WTC11 (cell line): Measurements from ENCODE around the gene CLCN7. TPM values are rescaled to one million over a fixed set of nuclear protein-coding genes. Genes with fewer than 3 reads are reported as not detected.

Experiments
- ATAC-seq: fragments of 200-7000 bp; cut with Tn5 transposase; 2 replicates; pipeline ENCODE4 v1.10.0; 2021; ENCODE audit warnings: mild to moderate bottlenecking, moderate library complexity
- CTCF ChIA-PET: fragments of 300-600 bp; sonication (Branson Sonifier 250); formaldehyde crosslinking; loops from one replicate; lab custom pipeline; 2021; ENCODE audit warnings: antibody characterized with exemption; lab: Charles Lee
- POLR2A ChIA-PET: fragments of 350-600 bp; sonication (Branson Sonifier 250); formaldehyde crosslinking; loops from one replicate; lab custom pipeline; 2021; ENCODE audit warnings: antibody characterized with exemption; lab: Charles Lee
- DNase-seq: peaks from one replicate; pipeline ENCODE4 v3.0.0; 2021; ENCODE audit warnings: low spot score
- H3K27ac Mint-ChIP-seq: 2 replicates; pipeline ENCODE4 v1.8.0; 2021; ENCODE audit warnings: mixed read lengths
- H3K27me3 Mint-ChIP-seq: 2 replicates; pipeline ENCODE4 v1.8.0; 2021; ENCODE audit warnings: low read depth, mild to moderate bottlenecking, moderate library complexity, mixed read lengths
- H3K36me3 Mint-ChIP-seq: 2 replicates; pipeline ENCODE4 v1.8.0; 2021; ENCODE audit warnings: mixed read lengths
- H3K4me1 Mint-ChIP-seq: 2 replicates; pipeline ENCODE4 v1.8.0; 2022; ENCODE audit warnings: mixed read lengths
- H3K4me3 Mint-ChIP-seq: 2 replicates; pipeline ENCODE4 v1.8.0; 2021; ENCODE audit warnings: mild to moderate bottlenecking, moderate library complexity, mixed read lengths
- H3K9me3 Mint-ChIP-seq: 2 replicates; pipeline ENCODE4 v1.8.0; 2021; ENCODE audit warnings: mixed read lengths
- EMX1 ChIP-seq: fragments of 250-450 bp; sonication (Bioruptor Pico); IDR thresholded peaks from 2 replicates; pipeline ENCODE4 v1.8.0; 2021; ENCODE audit warnings: mild to moderate bottlenecking
- FOXK1 ChIP-seq: sonication (generic); formaldehyde crosslinking; IDR thresholded peaks from 2 replicates; pipeline ENCODE4 v1.8.0; 2022; ENCODE audit warnings: mild to moderate bottlenecking, moderate library complexity, missing genetic modification reagents
- GTF2I ChIP-seq: fragments of 250-450 bp; sonication (Bioruptor Pico); conservative IDR thresholded peaks from 2 replicates; pipeline ENCODE4 v1.4.0; 2021; ENCODE audit warnings: mild to moderate bottlenecking
- IRF2 ChIP-seq: sonication (generic); formaldehyde crosslinking; IDR thresholded peaks from 2 replicates; pipeline ENCODE4 v1.8.0; 2022; ENCODE audit warnings: low read depth, missing genetic modification reagents, borderline replicate concordance
- MXD4 ChIP-seq: fragments of 250-450 bp; sonication (Bioruptor Pico); IDR thresholded peaks from 2 replicates; pipeline ENCODE4 v1.8.0; 2021; ENCODE audit warnings: mild to moderate bottlenecking, moderate library complexity, borderline replicate concordance
- NR1H2 ChIP-seq: sonication (generic); formaldehyde crosslinking; IDR thresholded peaks from 2 replicates; pipeline ENCODE4 v1.9.0; 2021; ENCODE audit warnings: mild to moderate bottlenecking, moderate library complexity, missing genetic modification reagents
- NR3C1 ChIP-seq: sonication (generic); formaldehyde crosslinking; conservative IDR thresholded peaks from 2 replicates; pipeline ENCODE4 v1.8.1; 2023; ENCODE audit warnings: low read depth, mild to moderate bottlenecking, missing genetic modification reagents
- RELA ChIP-seq: sonication (generic); formaldehyde crosslinking; IDR thresholded peaks from 2 replicates; pipeline ENCODE4 v1.8.1; 2022; ENCODE audit warnings: missing genetic modification reagents, mild to moderate bottlenecking, borderline replicate concordance
- SOX15 ChIP-seq: fragments of 250-450 bp; sonication (Bioruptor Pico); IDR thresholded peaks from 2 replicates; pipeline ENCODE4 v1.9.0; 2021; ENCODE audit warnings: mild to moderate bottlenecking
- TEAD1 ChIP-seq: sonication (generic); formaldehyde crosslinking; IDR thresholded peaks from 2 replicates; pipeline ENCODE4 v1.8.0; 2022; ENCODE audit warnings: mild to moderate bottlenecking, missing genetic modification reagents
- TEAD4 ChIP-seq: sonication (generic); formaldehyde crosslinking; IDR thresholded peaks from 2 replicates; pipeline ENCODE4 v1.8.0; 2022; ENCODE audit warnings: mild to moderate bottlenecking, missing genetic modification reagents
- TP53 ChIP-seq: sonication (generic); formaldehyde crosslinking; IDR thresholded peaks from 2 replicates; pipeline ENCODE4 v1.8.1; 2023; ENCODE audit warnings: mild to moderate bottlenecking, missing genetic modification reagents
- ZNF121 ChIP-seq: sonication (generic); formaldehyde crosslinking; IDR thresholded peaks from 2 replicates; pipeline ENCODE4 v1.8.0; 2023; ENCODE audit warnings: missing genetic modification reagents
- ZNF219 ChIP-seq: sonication (generic); formaldehyde crosslinking; IDR thresholded peaks from 2 replicates; pipeline ENCODE4 v1.8.0; 2023; ENCODE audit warnings: missing genetic modification reagents, mild to moderate bottlenecking, borderline replicate concordance
- ZNF396 ChIP-seq: fragments of 250-450 bp; sonication (Bioruptor Pico); IDR thresholded peaks from 2 replicates; pipeline ENCODE4 v1.8.0; 2021; ENCODE audit warnings: mild to moderate bottlenecking, moderate library complexity, borderline replicate concordance
- total RNA-seq: library from RNA; stranded (reverse); gene quantifications from 3 replicates; pipeline ENCODE4 v1.2.3, GENCODE V29; 2021
- TF ChIP-seq, protein P1 (sequence below): sonication (generic); formaldehyde crosslinking; IDR thresholded peaks from 2 replicates; pipeline ENCODE4 v1.8.1; 2022; ENCODE audit warnings: low read depth, missing genetic modification reagents, borderline replicate concordance
- TF ChIP-seq, protein P2 (sequence below): fragments of 250-450 bp; sonication (Bioruptor Pico); IDR thresholded peaks from 2 replicates; pipeline ENCODE4 v1.9.0; 2021; ENCODE audit warnings: moderate library complexity, mild to moderate bottlenecking, inconsistent platforms, borderline replicate concordance
- TF ChIP-seq, protein P3 (sequence below): sonication (generic); formaldehyde crosslinking; IDR thresholded peaks from 2 replicates; pipeline ENCODE4 v1.8.1; 2023; ENCODE audit warnings: mild to moderate bottlenecking, missing genetic modification reagents, borderline replicate concordance
- TF ChIP-seq, protein P4 (sequence below): fragments of 200-600 bp; IDR thresholded peaks from 2 replicates; pipeline ENCODE4 v1.8.0; 2022; ENCODE audit warnings: antibody characterized with exemption

CLCN7 gene
- total RNA-seq, 1 experiment from 2014 or later = 94.1 TPM

DNA sequence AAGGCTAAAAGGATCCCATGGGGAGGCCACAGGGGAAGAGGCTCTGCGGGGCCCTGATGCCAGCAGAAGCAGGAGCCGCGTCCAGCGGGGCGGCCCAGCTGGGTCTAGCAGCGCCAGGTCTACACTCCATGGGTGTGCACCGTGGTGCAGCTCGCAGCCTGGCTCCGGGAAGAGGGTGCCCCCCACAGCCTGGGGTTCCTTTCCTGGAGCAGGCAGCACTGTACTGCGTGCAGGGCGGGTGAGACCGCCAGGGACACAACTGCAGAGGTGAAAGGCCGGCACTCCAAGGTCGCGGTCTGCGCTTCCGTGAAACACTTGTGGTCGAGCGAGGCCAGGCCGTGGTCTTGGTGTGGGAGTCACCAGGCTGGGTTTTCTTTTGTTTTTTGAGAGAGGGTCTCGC lies 24.0 kb downstream of the CLCN7 start:
- no peak for DNase-seq
- POLR2A ChIA-PET = no interaction called here
- TF ChIP-seq NR3C1 (CRISPR knock-in tag) (no peak), FOXK1 (CRISPR knock-in tag) (no peak), ZNF396 (CRISPR knock-in tag) (no peak), NR1H2 (CRISPR knock-in tag) (no peak), MXD4 (CRISPR knock-in tag) (no peak), IRF2 (no peak), ZNF219 (CRISPR knock-in tag) (no peak), TP53 (CRISPR knock-in tag) (no peak), TEAD4 (CRISPR knock-in tag) (no peak)
- TF ChIP-seq, protein P1, sequence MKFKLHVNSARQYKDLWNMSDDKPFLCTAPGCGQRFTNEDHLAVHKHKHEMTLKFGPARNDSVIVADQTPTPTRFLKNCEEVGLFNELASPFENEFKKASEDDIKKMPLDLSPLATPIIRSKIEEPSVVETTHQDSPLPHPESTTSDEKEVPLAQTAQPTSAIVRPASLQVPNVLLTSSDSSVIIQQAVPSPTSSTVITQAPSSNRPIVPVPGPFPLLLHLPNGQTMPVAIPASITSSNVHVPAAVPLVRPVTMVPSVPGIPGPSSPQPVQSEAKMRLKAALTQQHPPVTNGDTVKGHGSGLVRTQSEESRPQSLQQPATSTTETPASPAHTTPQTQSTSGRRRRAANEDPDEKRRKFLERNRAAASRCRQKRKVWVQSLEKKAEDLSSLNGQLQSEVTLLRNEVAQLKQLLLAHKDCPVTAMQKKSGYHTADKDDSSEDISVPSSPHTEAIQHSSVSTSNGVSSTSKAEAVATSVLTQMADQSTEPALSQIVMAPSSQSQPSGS (CRISPR knock-in tag) = no peak
- TF ChIP-seq, protein P2, sequence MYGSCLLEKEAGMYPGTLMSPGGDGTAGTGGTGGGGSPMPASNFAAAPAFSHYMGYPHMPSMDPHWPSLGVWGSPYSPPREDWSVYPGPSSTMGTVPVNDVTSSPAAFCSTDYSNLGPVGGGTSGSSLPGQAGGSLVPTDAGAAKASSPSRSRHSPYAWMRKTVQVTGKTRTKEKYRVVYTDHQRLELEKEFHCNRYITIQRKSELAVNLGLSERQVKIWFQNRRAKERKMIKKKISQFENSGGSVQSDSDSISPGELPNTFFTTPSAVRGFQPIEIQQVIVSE (CRISPR knock-in tag) = no peak
- TF ChIP-seq, all 79 proteins: peak for 0
- no peak for ATAC-seq
- no peaks in the 10 kb centered on the region for H3K27me3 Mint-ChIP-seq
- peaks cover 6% of the 10 kb centered on the region; the same call in 1 of the 2 replicates for H3K36me3 Mint-ChIP-seq
- H3K9me3 Mint-ChIP-seq = no peaks in the 10 kb centered on the region
- H3K27ac Mint-ChIP-seq = no peak overlapping the region
- H3K4me3 Mint-ChIP-seq = no peak overlapping the region
- CTCF ChIA-PET = no interaction called here
- H3K4me1 Mint-ChIP-seq = no peaks in the 10 kb centered on the region

DNA sequence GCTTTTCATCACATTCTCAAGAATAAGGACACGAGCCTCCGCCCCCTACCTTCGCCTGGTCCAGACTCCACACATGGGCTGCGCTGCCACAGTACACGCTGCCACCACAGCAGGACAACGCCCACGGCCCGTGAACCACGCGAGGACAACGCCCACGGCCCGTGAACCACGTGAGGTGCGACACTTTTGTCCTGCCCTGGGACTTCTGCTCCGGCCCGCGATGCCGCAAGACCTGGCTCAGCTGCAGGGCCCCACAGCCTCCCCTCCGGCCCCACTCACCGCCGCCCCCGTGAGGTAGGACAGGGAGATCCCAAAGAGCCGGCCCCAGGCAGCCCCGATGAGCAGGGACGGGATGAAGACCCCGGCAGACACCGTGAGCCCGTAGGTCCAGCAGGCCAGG lies 24.6 kb downstream of the CLCN7 start:
- CTCF ChIA-PET = no interaction called here
- H3K27me3 Mint-ChIP-seq = no peaks in the 10 kb centered on the region
- H3K4me1 Mint-ChIP-seq = no peaks in the 10 kb centered on the region
- H3K4me3 Mint-ChIP-seq = no peak overlapping the region
- DNase-seq (peak; percentile 72), ATAC-seq (peak; percentile 65)
- H3K36me3 Mint-ChIP-seq = peaks cover 6% of the 10 kb centered on the region; the same call in 1 of the 2 replicates
- no peaks in the 10 kb centered on the region for H3K9me3 Mint-ChIP-seq
- no peak overlapping the region for H3K27ac Mint-ChIP-seq
- no peak for TF ChIP-seq EMX1 (CRISPR knock-in tag)
- no peak for TF ChIP-seq SOX15 (CRISPR knock-in tag)
- TF ChIP-seq, protein P3, sequence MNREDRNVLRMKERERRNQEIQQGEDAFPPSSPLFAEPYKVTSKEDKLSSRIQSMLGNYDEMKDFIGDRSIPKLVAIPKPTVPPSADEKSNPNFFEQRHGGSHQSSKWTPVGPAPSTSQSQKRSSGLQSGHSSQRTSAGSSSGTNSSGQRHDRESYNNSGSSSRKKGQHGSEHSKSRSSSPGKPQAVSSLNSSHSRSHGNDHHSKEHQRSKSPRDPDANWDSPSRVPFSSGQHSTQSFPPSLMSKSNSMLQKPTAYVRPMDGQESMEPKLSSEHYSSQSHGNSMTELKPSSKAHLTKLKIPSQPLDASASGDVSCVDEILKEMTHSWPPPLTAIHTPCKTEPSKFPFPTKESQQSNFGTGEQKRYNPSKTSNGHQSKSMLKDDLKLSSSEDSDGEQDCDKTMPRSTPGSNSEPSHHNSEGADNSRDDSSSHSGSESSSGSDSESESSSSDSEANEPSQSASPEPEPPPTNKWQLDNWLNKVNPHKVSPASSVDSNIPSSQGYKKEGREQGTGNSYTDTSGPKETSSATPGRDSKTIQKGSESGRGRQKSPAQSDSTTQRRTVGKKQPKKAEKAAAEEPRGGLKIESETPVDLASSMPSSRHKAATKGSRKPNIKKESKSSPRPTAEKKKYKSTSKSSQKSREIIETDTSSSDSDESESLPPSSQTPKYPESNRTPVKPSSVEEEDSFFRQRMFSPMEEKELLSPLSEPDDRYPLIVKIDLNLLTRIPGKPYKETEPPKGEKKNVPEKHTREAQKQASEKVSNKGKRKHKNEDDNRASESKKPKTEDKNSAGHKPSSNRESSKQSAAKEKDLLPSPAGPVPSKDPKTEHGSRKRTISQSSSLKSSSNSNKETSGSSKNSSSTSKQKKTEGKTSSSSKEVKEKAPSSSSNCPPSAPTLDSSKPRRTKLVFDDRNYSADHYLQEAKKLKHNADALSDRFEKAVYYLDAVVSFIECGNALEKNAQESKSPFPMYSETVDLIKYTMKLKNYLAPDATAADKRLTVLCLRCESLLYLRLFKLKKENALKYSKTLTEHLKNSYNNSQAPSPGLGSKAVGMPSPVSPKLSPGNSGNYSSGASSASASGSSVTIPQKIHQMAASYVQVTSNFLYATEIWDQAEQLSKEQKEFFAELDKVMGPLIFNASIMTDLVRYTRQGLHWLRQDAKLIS = no peak
- no peak for TF ChIP-seq ZNF121
- no peak for TF ChIP-seq ZNF396 (CRISPR knock-in tag)
- no peak for TF ChIP-seq RELA (CRISPR knock-in tag)
- TF ChIP-seq IRF2 = no peak
- no peak for TF ChIP-seq TEAD1
- TF ChIP-seq, protein P4, sequence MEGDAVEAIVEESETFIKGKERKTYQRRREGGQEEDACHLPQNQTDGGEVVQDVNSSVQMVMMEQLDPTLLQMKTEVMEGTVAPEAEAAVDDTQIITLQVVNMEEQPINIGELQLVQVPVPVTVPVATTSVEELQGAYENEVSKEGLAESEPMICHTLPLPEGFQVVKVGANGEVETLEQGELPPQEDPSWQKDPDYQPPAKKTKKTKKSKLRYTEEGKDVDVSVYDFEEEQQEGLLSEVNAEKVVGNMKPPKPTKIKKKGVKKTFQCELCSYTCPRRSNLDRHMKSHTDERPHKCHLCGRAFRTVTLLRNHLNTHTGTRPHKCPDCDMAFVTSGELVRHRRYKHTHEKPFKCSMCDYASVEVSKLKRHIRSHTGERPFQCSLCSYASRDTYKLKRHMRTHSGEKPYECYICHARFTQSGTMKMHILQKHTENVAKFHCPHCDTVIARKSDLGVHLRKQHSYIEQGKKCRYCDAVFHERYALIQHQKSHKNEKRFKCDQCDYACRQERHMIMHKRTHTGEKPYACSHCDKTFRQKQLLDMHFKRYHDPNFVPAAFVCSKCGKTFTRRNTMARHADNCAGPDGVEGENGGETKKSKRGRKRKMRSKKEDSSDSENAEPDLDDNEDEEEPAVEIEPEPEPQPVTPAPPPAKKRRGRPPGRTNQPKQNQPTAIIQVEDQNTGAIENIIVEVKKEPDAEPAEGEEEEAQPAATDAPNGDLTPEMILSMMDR = no peak
- no peak for TF ChIP-seq GTF2I (CRISPR knock-in tag)
- TF ChIP-seq FOXK1 (CRISPR knock-in tag) = no peak
- POLR2A ChIA-PET = no interaction called here
